SK-N-SH (cell line): ENCODE results near the gene SLC10A7.

Source experiments
- CHD2 ChIP-seq: fragments of 150-350 bp; IDR thresholded peaks from 2 replicates; pipeline ENCODE4 v1.6.1; 2018; ENCODE audit warnings: low read length; ENCODE audit not compliant: partially characterized antibody
- CTCF ChIP-seq: fragments of 200-600 bp; sonication (generic); IDR thresholded peaks from 2 replicates; pipeline ENCODE4 v1.6.1; 2017; ENCODE audit warnings: antibody characterized with exemption, mild to moderate bottlenecking, moderate library complexity
- JUND ChIP-seq: IDR thresholded peaks from 2 replicates; pipeline ENCODE4 v1.4.0; 2012
- MAX ChIP-seq: IDR thresholded peaks from 2 replicates; pipeline ENCODE4 v1.4.0; 2012; ENCODE audit warnings: low read depth
- RFX5 ChIP-seq: IDR thresholded peaks from 2 replicates; pipeline ENCODE4 v1.6.1; 2012; ENCODE audit warnings: mild to moderate bottlenecking, improper control_type of control experiment, low read length
- RXRA ChIP-seq: IDR thresholded peaks from 2 replicates; pipeline ENCODE4 v1.4.0; 2012; ENCODE audit warnings: low read depth, mild to moderate bottlenecking, borderline replicate concordance
- SIN3A ChIP-seq: IDR thresholded peaks from 2 replicates; pipeline ENCODE4 v1.6.1; 2012; ENCODE audit warnings: low read depth, mild to moderate bottlenecking, low read length, moderate library complexity, borderline replicate concordance

- no peak for TF ChIP-seq JUND
- no peak for TF ChIP-seq CTCF
- TF ChIP-seq MAX, result no peak
- no peak for TF ChIP-seq CHD2
- no peak for TF ChIP-seq RFX5
- TF ChIP-seq SIN3A, result no peak
- no peak for TF ChIP-seq RXRA
Measured at GRCh38 chr4:146486565-146486964, 35.2 kb downstream of the SLC10A7 start.
